ENCODE measurements around the gene PPIC. TPM values are rescaled to one million over a fixed set of nuclear protein-coding genes. Genes with fewer than 3 reads are reported as not detected.
A peak's percentile ranks its signal among the peaks of the same experiment; 100 is the strongest.
"Not testable (repeated sequence)": the region's sequence is repeated elsewhere in the genome, so short reads cannot be mapped to it uniquely, and the experiment has no call there.

The PPIC gene
- total RNA-seq, 1 donor from 2014 or later = 52.2 TPM

DNA sequence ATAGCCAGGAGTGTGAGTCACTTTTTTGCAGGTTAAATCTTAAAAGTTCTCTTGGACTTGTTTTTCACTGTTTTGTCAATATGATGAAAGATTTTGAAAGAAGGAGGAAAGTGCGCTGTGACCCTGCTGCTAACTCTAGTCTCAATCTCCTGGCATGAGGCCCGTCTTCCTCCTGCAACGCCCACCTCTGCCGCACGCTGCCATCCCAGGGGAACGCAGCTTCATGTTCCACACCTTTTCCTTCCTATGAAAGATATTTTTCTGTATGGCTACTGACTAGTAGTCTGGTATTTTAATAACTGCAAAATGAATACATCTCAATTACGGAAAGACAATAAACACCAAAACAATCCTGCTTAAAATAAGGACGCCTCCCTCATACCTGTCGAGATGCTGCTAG lies 8.3 kb downstream of the PPIC start:
- ATAC-seq = peak; percentile 56
- peak; percentile 55 for DNase-seq

GRCh38 chr5:123014689-123015088 lies 21.8 kb downstream of the PPIC start:
- DNase-seq (no peak), ATAC-seq (no peak)
- intact Hi-C loops (cut with micrococcal nuclease) = no loop called here

More for the DNA sequence above, 8.3 kb downstream of the PPIC start:
- intact Hi-C loops (cut with micrococcal nuclease) = no loop called here

GRCh38 chr5:123012321-123012720 lies 24.2 kb downstream of the PPIC start:
- DNase-seq (no peak), ATAC-seq (no peak)
- intact Hi-C loops (cut with micrococcal nuclease) = no loop called here

DNA sequence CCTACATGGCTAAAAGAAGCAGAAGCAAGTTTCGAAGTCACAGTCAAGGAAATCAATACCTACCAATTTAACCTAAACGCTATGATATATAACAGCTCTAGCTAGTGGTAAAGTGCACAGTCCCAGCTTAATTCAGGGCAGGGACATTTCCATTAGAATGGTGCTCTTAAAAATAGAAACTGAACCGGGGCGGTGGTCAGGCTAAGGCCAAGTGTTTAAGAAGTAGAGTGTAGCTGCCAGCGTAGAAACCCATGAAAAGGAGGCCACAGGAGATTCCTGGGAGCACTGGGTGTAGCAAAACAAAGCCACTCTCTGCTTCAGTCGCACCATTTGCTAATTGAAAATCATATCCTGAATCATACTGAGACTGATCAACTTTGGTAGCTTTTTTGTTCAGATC lies 28.8 kb downstream of the PPIC start:
- no peak for ATAC-seq
- intact Hi-C loops (cut with micrococcal nuclease) = no loop called here
- no peak for DNase-seq

GRCh38 chr5:123007182-123007581 lies 29.3 kb downstream of the PPIC start:
- DNase-seq (no peak), ATAC-seq (no peak)
- intact Hi-C loops (cut with micrococcal nuclease) = no loop called here

DNA sequence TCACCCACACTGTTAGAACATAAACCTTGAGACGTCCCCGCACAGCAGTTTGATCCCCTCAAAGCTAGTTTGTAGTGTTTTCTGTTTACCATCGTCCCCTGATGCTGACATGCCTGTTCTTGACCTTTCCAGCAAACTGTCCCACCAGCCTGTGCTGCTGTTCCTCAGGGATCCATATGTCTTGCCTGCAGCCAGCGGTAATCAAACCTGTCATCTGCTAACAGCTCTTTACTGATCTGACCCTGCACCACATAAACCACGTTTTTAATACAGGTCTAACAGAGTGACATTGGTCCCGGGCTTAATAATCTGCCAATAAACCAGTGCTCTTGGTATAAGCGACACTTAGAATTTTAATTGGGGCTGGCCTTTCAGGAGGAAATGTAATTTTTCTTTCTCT lies 34.7 kb downstream of the PPIC start:
- ATAC-seq (no peak), DNase-seq (no peak)
- intact Hi-C loops (cut with micrococcal nuclease) = no loop called here

DNA sequence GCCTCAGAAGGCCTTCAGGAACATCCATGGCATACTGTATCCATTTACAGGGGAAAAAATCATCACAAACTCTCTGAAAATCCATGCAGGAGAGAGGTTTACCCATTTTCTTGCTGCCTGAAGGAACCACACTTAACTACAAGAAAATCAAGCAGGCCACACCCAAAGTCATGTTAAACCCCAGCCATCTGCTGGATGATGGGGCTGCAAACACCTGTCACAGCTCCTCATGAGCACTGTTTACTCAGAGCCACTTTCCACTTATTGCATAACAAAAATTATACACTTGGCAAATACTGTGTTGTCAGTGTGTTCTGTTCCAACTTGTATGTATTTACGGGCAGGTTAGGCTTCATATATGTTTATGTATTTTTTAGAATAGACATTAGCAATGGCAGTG lies 35.8 kb downstream of the PPIC start:
- DNase-seq (no peak), ATAC-seq (no peak)
- intact Hi-C loops (cut with micrococcal nuclease) = no loop called here

DNA sequence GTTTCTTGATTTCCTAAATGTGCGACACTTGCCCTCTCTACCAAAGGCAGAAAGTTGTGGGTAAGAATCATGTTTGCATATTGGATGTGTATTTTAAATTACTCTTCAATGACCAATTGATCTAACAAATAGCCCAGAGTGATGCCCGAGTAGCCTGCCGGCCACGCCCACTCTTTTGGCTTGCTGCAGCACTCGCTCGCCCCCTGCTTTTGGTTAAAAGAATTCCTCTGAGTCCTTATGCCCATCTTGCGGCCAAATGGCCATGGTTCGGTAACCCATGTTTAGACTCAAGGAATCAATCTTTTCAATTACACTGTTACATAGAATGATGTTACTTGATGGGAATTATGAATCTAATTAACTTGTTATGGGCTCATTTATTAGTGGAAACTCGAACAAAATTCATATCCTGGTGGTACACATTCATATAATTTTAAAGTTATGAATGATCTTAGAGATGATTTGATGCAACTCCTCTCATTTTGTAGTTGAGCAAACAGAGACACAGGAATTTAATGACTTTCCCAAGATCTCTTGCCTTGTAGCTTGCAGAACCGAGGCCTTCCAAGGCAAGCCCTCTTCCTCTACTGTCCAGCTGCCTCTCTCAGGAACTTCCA lies 36.5 kb downstream of the PPIC start:
- peak; percentile 33 for DNase-seq

GRCh38 chr5:122997294-122997693 lies 39.2 kb downstream of the PPIC start:
- intact Hi-C loops (cut with micrococcal nuclease) = no loop called here
- DNase-seq (no peak), ATAC-seq (no peak)

More for the DNA sequence above, 36.5 kb downstream of the PPIC start:
- ATAC-seq = no peak
- intact Hi-C loops (cut with micrococcal nuclease) = no loop called here

- no peak for DNase-seq
- intact Hi-C loops (cut with micrococcal nuclease) = no loop called here
- ATAC-seq = no peak
Observed at GRCh38 chr5:122996091-122996490, 40.4 kb downstream of the PPIC start.

- DNase-seq = no peak
- intact Hi-C loops (cut with micrococcal nuclease) = no loop called here
- no peak for ATAC-seq
Observed at GRCh38 chr5:122985954-122986721, 50.4 kb downstream of the PPIC start.

DNA sequence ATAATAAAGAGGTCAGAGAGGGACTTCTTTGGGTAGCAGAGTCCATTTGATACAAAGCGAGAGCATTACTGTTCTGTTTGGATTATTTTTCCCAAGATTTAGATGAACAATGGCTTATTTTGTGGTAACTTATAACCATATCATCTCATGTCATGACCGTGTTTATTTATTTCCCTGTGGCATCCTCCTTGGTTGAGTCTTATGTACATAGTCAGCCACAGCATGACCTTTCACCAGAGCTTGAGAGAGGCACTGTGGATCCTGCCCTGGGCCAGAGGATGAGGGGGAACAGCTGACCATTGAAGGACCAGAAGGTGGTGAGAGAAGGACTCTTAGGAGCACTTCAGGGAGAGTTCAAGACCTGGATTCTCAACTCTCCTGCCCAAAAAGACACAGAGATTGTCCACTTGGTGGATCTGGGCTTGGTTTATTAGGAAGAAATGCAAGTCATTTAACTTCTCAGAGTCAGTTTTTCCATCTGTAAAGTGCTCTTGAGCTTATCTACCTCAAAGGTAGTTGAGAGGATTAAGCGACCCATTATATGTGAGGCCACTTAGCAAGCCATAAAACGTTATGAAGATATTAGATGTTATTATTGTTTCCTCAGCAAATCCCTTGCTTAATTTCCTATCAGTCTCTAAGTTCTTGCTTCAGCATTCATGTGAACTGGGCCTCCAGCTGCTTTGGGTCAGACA lies 51.4 kb downstream of the PPIC start:
- no peak for ATAC-seq
- no peak for DNase-seq
- intact Hi-C loops (cut with micrococcal nuclease) = no loop called here

DNA sequence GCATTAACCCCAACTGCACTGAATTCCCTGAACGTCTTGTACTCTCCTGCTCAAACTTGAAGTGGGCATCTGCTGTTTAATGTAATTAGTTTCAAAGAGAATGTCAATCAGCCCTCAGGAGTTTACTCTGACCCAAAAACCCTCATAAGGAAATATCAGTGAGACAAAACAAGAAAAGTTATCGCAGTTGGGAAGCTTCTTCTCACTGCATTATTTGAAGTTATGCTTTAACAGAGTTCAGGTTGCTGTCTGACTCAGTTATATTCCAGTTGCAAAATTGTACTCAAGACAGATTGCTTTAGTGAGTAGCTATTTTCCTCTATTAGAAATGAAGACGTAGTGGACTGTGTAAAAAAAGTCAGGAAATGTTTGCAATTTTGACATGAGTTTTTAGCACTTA lies 52.1 kb downstream of the PPIC start:
- no peak for DNase-seq
- no peak for ATAC-seq
- intact Hi-C loops (cut with micrococcal nuclease) = no loop called here

DNA sequence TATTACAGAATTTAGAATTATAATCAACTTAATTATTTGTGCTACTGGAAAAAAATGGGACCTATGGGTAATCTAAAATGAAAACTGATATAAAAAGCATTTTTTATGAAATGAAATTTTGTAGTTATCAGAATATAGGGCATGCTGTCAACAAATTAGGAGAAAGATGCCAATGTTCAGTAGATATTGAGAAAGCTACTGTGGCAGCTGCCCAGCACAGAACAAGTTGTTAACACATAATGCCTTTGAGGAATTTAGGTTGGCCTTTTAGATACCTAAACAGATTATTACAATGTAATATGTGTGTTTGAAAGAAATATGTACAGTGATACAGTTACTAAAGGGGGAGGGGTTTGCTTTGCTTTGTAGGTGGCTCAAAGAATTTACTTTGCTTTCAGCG lies 54.1 kb downstream of the PPIC start:
- intact Hi-C loops (cut with micrococcal nuclease) = no loop called here
- ATAC-seq (no peak), DNase-seq (no peak)

GRCh38 chr5:122981846-122982245 lies 54.7 kb downstream of the PPIC start:
- DNase-seq (no peak), ATAC-seq (no peak)
- intact Hi-C loops (cut with micrococcal nuclease) = no loop called here

DNA sequence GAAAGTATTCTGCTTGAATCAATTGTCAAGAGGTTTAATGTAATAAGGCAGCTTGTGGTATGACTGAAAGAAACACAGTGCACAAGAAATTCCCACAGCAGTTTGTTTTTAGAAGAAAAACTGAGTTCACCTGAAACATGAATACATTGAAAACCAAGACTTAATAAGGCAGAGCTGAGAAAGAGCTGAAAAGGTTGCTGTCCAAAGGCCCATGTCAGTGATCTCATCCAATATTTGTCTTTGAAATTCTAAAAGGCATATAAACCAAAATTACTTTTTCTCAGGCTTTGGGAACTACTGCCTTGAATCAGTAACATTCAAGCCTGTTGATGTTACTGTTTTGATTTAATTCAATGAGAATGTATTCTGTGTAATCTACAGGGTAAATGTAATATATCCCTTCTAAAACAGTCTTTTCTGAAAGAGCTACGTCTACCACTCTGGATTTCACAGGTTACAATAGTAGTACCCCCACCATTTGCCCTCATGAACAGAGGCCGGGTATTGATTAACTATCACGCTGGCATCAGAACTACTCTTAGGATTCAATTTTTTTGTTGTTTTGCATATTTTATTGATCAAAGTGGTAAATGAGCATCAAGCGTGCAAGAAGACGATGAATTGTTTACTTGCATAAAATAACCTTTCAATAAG lies 57.8 kb downstream of the PPIC start:
- no peak for DNase-seq
- no peak for ATAC-seq
- intact Hi-C loops (cut with micrococcal nuclease) = no loop called here

DNA sequence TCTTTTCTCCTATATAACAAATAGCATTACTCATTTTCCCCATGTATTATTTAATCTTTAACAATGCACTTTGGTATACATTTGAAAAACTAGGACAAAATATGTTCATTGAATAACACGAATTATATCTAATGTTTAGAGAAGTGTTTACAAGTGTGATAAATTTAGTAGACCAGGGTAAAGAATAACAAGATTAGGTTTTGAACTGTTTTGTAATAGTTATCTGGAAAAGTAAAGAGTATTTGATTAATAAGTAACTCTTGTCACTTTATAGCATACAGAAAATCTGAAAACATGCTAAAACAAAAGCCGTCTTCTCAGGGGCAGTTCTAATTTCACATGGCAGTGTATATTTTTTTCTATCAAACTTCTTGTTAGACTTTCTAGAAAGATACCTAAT lies 58.5 kb downstream of the PPIC start:
- intact Hi-C loops (cut with micrococcal nuclease) = no loop called here
- no peak for DNase-seq
- ATAC-seq = no peak

GRCh38 chr5:122977319-122977718 lies 59.2 kb downstream of the PPIC start:
- DNase-seq (no peak), ATAC-seq (no peak)
- intact Hi-C loops (cut with micrococcal nuclease) = no loop called here

DNA sequence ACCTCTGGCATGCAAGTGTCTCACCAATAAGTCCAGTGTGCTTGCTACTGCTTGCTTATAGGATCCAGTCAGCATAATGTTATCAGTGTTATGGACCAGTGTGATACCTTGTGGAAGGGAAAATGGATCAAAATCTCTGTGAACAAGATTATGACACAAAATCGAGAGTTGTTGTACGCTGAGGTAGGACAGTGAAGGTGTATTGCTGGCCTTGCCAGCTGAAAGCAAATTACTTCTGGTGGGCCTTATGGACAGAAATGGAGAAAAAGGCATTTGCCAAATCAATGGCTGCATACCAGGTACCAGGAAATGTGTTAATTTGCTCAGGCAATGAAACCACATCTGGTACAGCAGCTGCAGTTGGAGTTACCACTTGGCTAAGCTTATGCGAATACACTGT lies 62.3 kb downstream of the PPIC start:
- DNase-seq; ATAC-seq; intact Hi-C loops (cut with micrococcal nuclease): not testable (repeated sequence)

DNA sequence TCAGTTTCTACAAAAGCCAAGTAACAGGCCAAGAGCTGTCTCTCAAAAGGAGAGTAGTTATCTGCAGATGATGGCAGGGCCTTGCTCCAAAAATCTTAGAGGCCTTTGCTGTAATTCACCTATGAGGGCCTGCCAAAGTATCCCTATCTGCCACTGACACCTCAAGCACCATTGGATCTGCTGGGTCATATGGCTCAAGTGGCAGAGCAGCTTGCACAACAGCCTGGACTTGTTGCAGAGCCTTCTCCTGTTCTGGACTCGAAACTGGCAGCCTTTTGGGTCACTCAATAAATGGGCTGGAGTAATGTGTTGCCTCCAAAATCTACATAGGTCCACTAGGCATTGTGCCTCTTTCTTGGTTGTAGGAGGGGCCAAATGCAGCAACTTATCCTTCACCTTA lies 62.8 kb downstream of the PPIC start:
- ATAC-seq; intact Hi-C loops (cut with micrococcal nuclease); DNase-seq: not testable (repeated sequence)
